NB4 (cell line): ENCODE measurements around the gene SLAIN2.

Source experiments
- DNase-seq: peaks from one replicate; pipeline ENCODE4 v3.0.0; 2010; ENCODE audit warnings: low read depth
- H3K4me3 ChIP-seq: one replicate; pipeline ENCODE4 v1.5.1; 2011; ENCODE audit warnings: mild to moderate bottlenecking, low read depth, low read length, moderate library complexity
- CTCF ChIP-seq: IDR thresholded peaks from one replicate; pipeline ENCODE4 v1.5.1; 2012; ENCODE audit warnings: low read depth, low read length
- MAX ChIP-seq: IDR thresholded peaks from 2 replicates; pipeline ENCODE4 v1.6.1; 2011; ENCODE audit warnings: low read depth, low read length
- MYC ChIP-seq: IDR thresholded peaks from 2 replicates; pipeline ENCODE4 v1.6.1; 2011; ENCODE audit warnings: low read depth, low read length
- POLR2A ChIP-seq: IDR thresholded peaks from 2 replicates; pipeline ENCODE4 v1.6.1; 2011; ENCODE audit warnings: mild to moderate bottlenecking; ENCODE audit not compliant: insufficient read length; ENCODE audit errors: extremely low read depth

The SLAIN2 gene

GRCh38 chr4:48409203-48409602 is 67.9 kb downstream of the SLAIN2 start:
- no peak for DNase-seq
- no peak overlapping the region for H3K4me3 ChIP-seq
- TF ChIP-seq CTCF (no peak), POLR2A (no peak), MYC (no peak), MAX (no peak)

DNA sequence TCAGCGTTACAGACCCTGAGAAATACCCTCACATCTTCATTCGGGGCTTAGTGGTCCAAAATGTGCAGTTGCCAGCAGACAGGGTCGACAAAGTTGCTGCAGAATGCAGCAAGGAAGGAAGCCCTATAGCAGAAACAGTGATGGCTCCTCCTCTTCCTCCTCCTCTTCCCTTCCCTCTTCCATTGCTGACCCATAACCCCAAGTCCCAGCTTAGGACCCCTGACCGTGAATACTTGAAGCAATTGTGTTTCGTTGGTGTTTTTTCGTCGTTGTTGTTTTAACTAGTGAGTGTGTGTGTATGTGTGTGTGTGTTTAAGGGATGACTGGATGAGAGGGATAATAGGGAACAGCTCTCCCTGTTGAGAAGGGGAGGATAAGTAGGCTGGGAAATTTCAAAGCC is 69.5 kb downstream of the SLAIN2 start:
- no peak for DNase-seq
- TF ChIP-seq CTCF (no peak), MAX (no peak), MYC (no peak), POLR2A (no peak)
- no peak overlapping the region for H3K4me3 ChIP-seq

DNA sequence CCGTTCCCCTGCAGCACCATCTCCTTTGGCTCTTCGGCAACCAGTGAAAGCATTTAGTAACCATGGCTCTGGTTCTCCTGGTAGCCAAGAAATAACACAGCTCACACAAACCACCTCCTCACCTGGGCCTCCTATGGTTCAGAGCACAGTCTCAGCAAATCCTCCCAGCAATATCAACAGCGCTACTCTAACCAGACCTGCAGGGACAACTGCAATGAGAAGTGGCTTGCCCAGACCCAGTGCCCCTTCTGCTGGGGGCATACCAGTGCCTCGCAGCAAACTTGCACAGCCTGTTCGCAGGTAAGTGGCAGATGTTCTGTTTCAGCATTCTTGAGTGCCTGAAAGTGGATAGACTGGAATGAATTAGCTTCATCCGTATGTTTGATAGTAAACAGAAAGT is 78.8 kb downstream of the SLAIN2 start:
- H3K4me3 ChIP-seq: no peak overlapping the region
- no peak for DNase-seq
- TF ChIP-seq MAX (no peak), MYC (no peak), POLR2A (no peak), CTCF (no peak)

- TF ChIP-seq MAX: no peak
- TF ChIP-seq CTCF: no peak
- TF ChIP-seq MYC: no peak
- no peak for TF ChIP-seq POLR2A
- H3K4me3 ChIP-seq: no peak overlapping the region
- no peak for DNase-seq
These were observed 79.8 kb downstream of the SLAIN2 start for GRCh38 chr4:48421101-48421500.

GRCh38 chr4:48428926-48429325 is 87.6 kb downstream of the SLAIN2 start:
- DNase-seq: no peak
- TF ChIP-seq POLR2A: no peak
- no peak for TF ChIP-seq MYC
- no peak for TF ChIP-seq MAX
- TF ChIP-seq CTCF: no peak
- H3K4me3 ChIP-seq: no peak overlapping the region
